H1 (cell line): Measurements from ENCODE around the gene HENMT1. TPM values are rescaled to one million over a fixed set of nuclear protein-coding genes. Genes with fewer than 3 reads are reported as not detected.

ENCODE experiments used
- CTCF ChIA-PET: fragments of 300-600 bp; sonication (Branson Sonifier 250); formaldehyde crosslinking; loops from one replicate; lab custom pipeline; 2021; ENCODE audit not compliant: partially characterized antibody; lab: Charles Lee
- POLR2A ChIA-PET: fragments of 300-600 bp; sonication (Branson Sonifier 250); formaldehyde crosslinking; loops from one replicate; lab custom pipeline; 2021; ENCODE audit warnings: inconsistent platforms; ENCODE audit not compliant: partially characterized antibody; lab: Charles Lee
- DNase-seq, 2 experiments: peaks; one replicate each; pipeline versions ENCODE4 v3.0.0 to v3.0.0-alpha.2; 2010 to 2022; ENCODE audit warnings: low spot score in 2 of 2, low read depth in 1 of 2, mixed read lengths in 1 of 2
- FAIRE-seq: peaks from 2 replicates; lab custom pipeline; 2011; peaks lifted over from hg19 to GRCh38; lab: Jason Lieb, UNC
- H2AFZ ChIP-seq: 2 replicates; pipeline ENCODE4 v1.8.1; 2012; ENCODE audit warnings: low read length, inconsistent platforms
- H2AK5ac ChIP-seq: 2 replicates; pipeline ENCODE4 v1.6.1; 2013; ENCODE audit warnings: low read depth, low read length
- H2BK120ac ChIP-seq: replicated peaks from 2 replicates; pipeline ENCODE3; 2013; ENCODE audit warnings: low read depth, low read length, inconsistent platforms
- H2BK12ac ChIP-seq: 2 replicates; pipeline ENCODE4 v1.6.1; 2013; ENCODE audit warnings: low read depth, low read length
- H2BK15ac ChIP-seq: 2 replicates; pipeline ENCODE4 v1.6.1; 2013; ENCODE audit warnings: low read length
- H2BK20ac ChIP-seq: 2 replicates; pipeline ENCODE4 v1.6.1; 2013; ENCODE audit warnings: low read length
- H2BK5ac ChIP-seq: 2 replicates; pipeline ENCODE4 v1.6.1; 2013; ENCODE audit warnings: low read depth, low read length
- H3K14ac ChIP-seq: 2 replicates; pipeline ENCODE4 v1.6.1; 2013; ENCODE audit warnings: inconsistent platforms; ENCODE audit not compliant: insufficient read length
- H3K18ac ChIP-seq: 2 replicates; pipeline ENCODE4 v1.6.1; 2013; ENCODE audit warnings: low read length; ENCODE audit errors: extremely low read depth
- H3K23ac ChIP-seq: 2 replicates; pipeline ENCODE4 v1.6.1; 2013; ENCODE audit warnings: inconsistent platforms; ENCODE audit not compliant: insufficient read length
- H3K23me2 ChIP-seq: 2 replicates; pipeline ENCODE4 v1.6.1; 2013; ENCODE audit warnings: low read depth, low read length
- H3K27ac ChIP-seq: 2 replicates; pipeline ENCODE4 v1.6.1; 2011; ENCODE audit warnings: low read depth, low read length, inconsistent platforms
- H3K27me3 ChIP-seq, 4 experiments: replicated peaks in 1 of 4; 1 replicate in 1 of 4; 2 replicates in 3 of 4; pipeline versions ENCODE4 v1.6.1 to v1.8.1; 2011 to 2013; ENCODE audit warnings: low read length in 3 of 4, mild to moderate bottlenecking in 3 of 4, inconsistent platforms in 2 of 4, mixed read lengths in 2 of 4, moderate library complexity in 1 of 4; ENCODE audit not compliant: control insufficient read depth in 3 of 4, insufficient read depth in 3 of 4; ENCODE audit errors: extremely low read depth in 1 of 4
- H3K36me3 ChIP-seq, 4 experiments: 2 replicates each; pipeline versions ENCODE4 v1.6.1 to v1.8.1; 2011 to 2013; ENCODE audit warnings: mild to moderate bottlenecking in 4 of 4, low read length in 3 of 4, moderate library complexity in 2 of 4, control low read depth in 1 of 4, inconsistent platforms in 1 of 4; ENCODE audit not compliant: insufficient read depth in 4 of 4, control insufficient read depth in 2 of 4
- H3K4ac ChIP-seq: replicated peaks from 2 replicates; pipeline ENCODE3; 2013; ENCODE audit warnings: low read length, low read depth, mixed read lengths, inconsistent platforms; ENCODE audit not compliant: insufficient read length
- H3K4me1 ChIP-seq, 4 experiments: replicated peaks in 1 of 4; 1 replicate in 1 of 4; 2 replicates in 3 of 4; pipeline versions ENCODE4 v1.6.1 to v1.8.1; 2011 to 2013; ENCODE audit warnings: low read length in 3 of 4, inconsistent platforms in 2 of 4, mixed read lengths in 1 of 4; ENCODE audit not compliant: insufficient read depth in 4 of 4, control insufficient read depth in 3 of 4
- H3K4me2 ChIP-seq, 2 experiments: 2 replicates each; pipeline versions ENCODE4 v1.6.1 to v1.8.1; 2011 to 2013; ENCODE audit warnings: low read depth in 2 of 2, low read length in 2 of 2, control low read depth in 1 of 2, inconsistent platforms in 1 of 2, mild to moderate bottlenecking in 1 of 2; ENCODE audit not compliant: insufficient read depth in 1 of 2
- H3K4me3 ChIP-seq, 4 experiments: fragments of 200-600, 300-600 bp in 1 of 4; sonication (generic), shearing (Covaris generic), sonication (Bioruptor Twin) in 1 of 4; 2 replicates each; pipeline versions ENCODE4 v1.5.1 to v1.8.1; 2011 to 2016; ENCODE audit warnings: low read length in 4 of 4, low read depth in 3 of 4, control low read depth in 2 of 4, inconsistent platforms in 2 of 4, mild to moderate bottlenecking in 2 of 4, mixed read lengths in 1 of 4, moderate library complexity in 1 of 4; ENCODE audit not compliant: insufficient read depth in 2 of 4; ENCODE audit errors: extremely low read depth in 1 of 4
- H3K56ac ChIP-seq: replicated peaks from 2 replicates; pipeline ENCODE3; 2013; ENCODE audit warnings: low read depth, mild to moderate bottlenecking, mixed read lengths, low read length, inconsistent platforms; ENCODE audit not compliant: insufficient read length
- H3K79me1 ChIP-seq: 2 replicates; pipeline ENCODE4 v1.6.1; 2013; ENCODE audit warnings: low read depth, low read length, control low read depth
- H3K79me2 ChIP-seq, 2 experiments: 2 replicates each; pipeline versions ENCODE4 v1.6.1 to v1.8.1; 2012 to 2013; ENCODE audit warnings: low read length in 2 of 2, mild to moderate bottlenecking in 2 of 2, inconsistent platforms in 1 of 2; ENCODE audit not compliant: insufficient read depth in 2 of 2, control insufficient read depth in 1 of 2
- H3K9ac ChIP-seq, 4 experiments: replicated peaks in 1 of 4; 1 replicate in 1 of 4; 2 replicates in 3 of 4; pipeline versions ENCODE4 v1.6.1 to v1.8.1; 2011 to 2013; ENCODE audit warnings: low read depth in 3 of 4, low read length in 3 of 4, control low read depth in 2 of 4, mild to moderate bottlenecking in 2 of 4, moderate library complexity in 2 of 4, inconsistent platforms in 1 of 4; ENCODE audit errors: extremely low read depth in 1 of 4
- H3K9me3 ChIP-seq, 2 experiments: 2 replicates each; pipeline versions ENCODE4 v1.6.1 to v1.8.1; 2012 to 2013; ENCODE audit warnings: mild to moderate bottlenecking in 2 of 2, moderate library complexity in 2 of 2, control low read depth in 1 of 2, inconsistent platforms in 1 of 2, low read depth in 1 of 2, low read length in 1 of 2, mixed read lengths in 1 of 2; ENCODE audit not compliant: insufficient read depth in 2 of 2
- H4K20me1 ChIP-seq, 2 experiments: replicated peaks in 1 of 2; 2 replicates each; pipeline versions ENCODE3 to v1.8.1; 2011 to 2013; ENCODE audit warnings: inconsistent platforms in 2 of 2, low read length in 2 of 2, mild to moderate bottlenecking in 1 of 2; ENCODE audit not compliant: insufficient read depth in 2 of 2, control insufficient read depth in 1 of 2
- H4K5ac ChIP-seq: 2 replicates; pipeline ENCODE4 v1.6.1; 2013; ENCODE audit warnings: low read length, low read depth, mixed read lengths, inconsistent platforms; ENCODE audit not compliant: insufficient read length
- H4K8ac ChIP-seq: 2 replicates; pipeline ENCODE4 v1.8.0; 2013; ENCODE audit warnings: mild to moderate bottlenecking, moderate library complexity, low read length, inconsistent platforms; ENCODE audit not compliant: insufficient read depth; ENCODE audit errors: extremely low read depth
- H4K91ac ChIP-seq: replicated peaks from 2 replicates; pipeline ENCODE3; 2013; ENCODE audit warnings: low read length, mixed read lengths, inconsistent platforms; ENCODE audit not compliant: insufficient read length
- CBX5 ChIP-seq: fragments of 300-800, 300-1000 bp; sonication (generic); IDR thresholded peaks from 2 replicates; pipeline ENCODE4 v1.7.1; 2016; ENCODE audit warnings: antibody characterized with exemption, low read length, low read depth
- CBX8 ChIP-seq: fragments of 300-800, 300-1000 bp; sonication (generic); IDR thresholded peaks from 2 replicates; pipeline ENCODE4 v1.7.1; 2016; ENCODE audit warnings: low read depth, low read length, borderline replicate concordance
- CHD1 ChIP-seq: IDR thresholded peaks from 2 replicates; pipeline ENCODE4 v1.6.1; 2012; ENCODE audit warnings: low read depth, low read length, improper control_type of control experiment
- CHD2 ChIP-seq: IDR thresholded peaks from 2 replicates; pipeline ENCODE4 v1.6.1; 2012; ENCODE audit warnings: low read length, improper control_type of control experiment
- HDAC6 ChIP-seq: IDR thresholded peaks from one replicate; pipeline ENCODE4 v1.7.1; 2012; ENCODE audit warnings: low read depth, mild to moderate bottlenecking, inconsistent platforms, low read length, moderate library complexity
- RXRA ChIP-seq: IDR thresholded peaks from 2 replicates; pipeline ENCODE4 v1.6.1; 2011; ENCODE audit warnings: low read depth, mild to moderate bottlenecking, low read length, moderate library complexity; ENCODE audit not compliant: insufficient read depth
- SP1 ChIP-seq: IDR thresholded peaks from 2 replicates; pipeline ENCODE4 v1.6.1; 2011; ENCODE audit warnings: low read depth, low read length
- YY1 ChIP-seq: IDR thresholded peaks from 2 replicates; pipeline ENCODE4 v1.6.1; 2011; ENCODE audit warnings: low read depth, mild to moderate bottlenecking, low read length
- WGBS, 2 experiments: shearing (Covaris generic) in 1 of 2; methylation state at CpG; one replicate each; pipeline versions ENCODE4 v1.1.6 to v1.1.7; 2013 to 2015; ENCODE audit warnings: low lambda C conversion rate in 2 of 2, mixed read lengths in 2 of 2, inconsistent platforms in 1 of 2, low coverage in 1 of 2, missing lambda C conversion rate in 1 of 2; ENCODE audit not compliant: insufficient replicate concordance in 2 of 2, insufficient coverage in 1 of 2, insufficient read length in 1 of 2; ENCODE audit errors: extremely low coverage in 1 of 2, missing lambda C conversion rate in 1 of 2; 5-methylcytosine and 5-hydroxymethylcytosine counted together
- polyA plus RNA-seq, 7 experiments: library from polyadenylated mRNA; depleted of rRNA in 3 of 7; stranded (reverse) in 5 of 7; unstranded in 2 of 7; fragments of >200 nt in 5 of 7; fragments of 200-250 nt in 2 of 7; gene quantifications; 1 replicate in 5 of 7; 2 replicates in 1 of 7; 4 replicates in 1 of 7; pipeline versions ENCODE4 v1.2.1 to v1.2.3, GENCODE V29; 2011 to 2013; ENCODE audit warnings: missing spikeins in 2 of 7, mixed read lengths in 2 of 7
- total RNA-seq: library from RNA; stranded (reverse); fragmentation: NEBNext Ultra II Directional; extraction: Animal tissue kit (Norgen Biotek cat#: 25700); gene quantifications from 2 replicates; pipeline ENCODE4 v1.2.1, GENCODE V29; 2021
- TF ChIP-seq, protein P1 (sequence below), 3 experiments: IDR thresholded peaks; 1 replicate in 2 of 3; 2 replicates in 1 of 3; pipeline versions ENCODE4 v1.5.1 to v1.6.1; 2011; ENCODE audit warnings: low read length in 3 of 3, mild to moderate bottlenecking in 3 of 3, inconsistent platforms in 2 of 3, low read depth in 1 of 3, moderate library complexity in 1 of 3; ENCODE audit not compliant: insufficient read depth in 1 of 3; ENCODE audit errors: control extremely low read depth in 1 of 3
- TF ChIP-seq, protein P2 (sequence below): IDR thresholded peaks from 2 replicates; pipeline ENCODE4 v1.6.1; 2011; ENCODE audit warnings: low read length, improper control_type of control experiment

The HENMT1 gene
- total and polyA plus RNA-seq, 2 of the 8 experiments (the other 6 are each of a cell fraction or from before 2014, with no cell fraction given), result 2.9 to 5.6 TPM

DNA sequence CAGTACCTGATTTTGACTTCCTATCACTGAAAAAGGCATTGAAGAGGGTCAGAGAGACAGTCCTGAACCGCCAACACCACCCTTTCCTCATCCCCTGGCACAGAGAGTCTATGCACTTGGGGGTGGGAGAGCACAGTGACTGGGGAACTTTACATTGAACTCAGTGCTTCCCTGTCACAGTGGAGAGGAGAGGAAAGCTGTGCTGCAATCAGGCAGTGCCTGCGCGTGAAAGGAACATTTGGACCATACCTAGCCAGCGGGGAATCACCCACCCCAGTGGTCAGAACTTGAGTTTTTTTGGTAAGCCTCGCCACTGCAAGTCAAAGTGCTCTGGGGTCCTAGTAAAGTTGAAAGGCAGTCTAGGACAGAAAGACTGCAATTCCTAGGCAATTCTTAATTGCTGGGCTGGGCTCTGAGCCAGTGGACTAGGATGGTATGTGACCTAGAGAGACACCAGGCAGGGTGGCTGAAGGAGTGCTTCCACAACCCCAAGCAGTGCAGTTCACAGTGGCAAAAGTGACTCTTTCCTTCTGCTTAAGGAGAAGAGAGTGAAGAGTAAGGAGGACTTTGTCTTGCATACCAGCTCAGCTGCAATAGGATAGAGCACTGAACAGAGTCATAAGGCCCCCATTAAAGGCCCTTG is 9.4 kb upstream of the HENMT1 start:
- no peak overlapping the region for H4K8ac ChIP-seq
- H3K79me2 ChIP-seq, result no peaks in the 10 kb centered on the region
- no peak overlapping the region for H2AK5ac ChIP-seq
- no peak overlapping the region for H2BK20ac ChIP-seq
- H4K91ac ChIP-seq, result no peak overlapping the region
- H3K23ac ChIP-seq, result no peak overlapping the region
- H3K56ac ChIP-seq, result no peak overlapping the region
- no peaks in the 10 kb centered on the region for H3K79me1 ChIP-seq
- H3K4me1 ChIP-seq, result no peaks in the 10 kb centered on the region
- no peak overlapping the region for H3K18ac ChIP-seq
- no peaks in the 10 kb centered on the region for H4K20me1 ChIP-seq
- no peak overlapping the region for H4K5ac ChIP-seq
- H3K4me2 ChIP-seq, result no peak overlapping the region
- no peak overlapping the region for H2BK120ac ChIP-seq
- no peak overlapping the region for H2BK15ac ChIP-seq
- no peaks in the 10 kb centered on the region for H3K27me3 ChIP-seq
- no peak overlapping the region for H3K9ac ChIP-seq
- H3K23me2 ChIP-seq, result no peaks in the 10 kb centered on the region
- no peak overlapping the region for H2BK5ac ChIP-seq
- ChIA-PET POLR2A (interaction anchor here (1.5 to 2.3 kb wide), 2 partner anchors 9 to 12 kb away, joined by 4 to 13 read pairs; partner anchors contain the start of gene HENMT1), CTCF (interaction anchor here (0.6 kb wide), 1 partner anchor 49 kb away, joined by 3 read pairs; no protein-coding TSS in a partner anchor)
- no peak overlapping the region for H2BK12ac ChIP-seq
- no peak overlapping the region for H3K4ac ChIP-seq
- DNase-seq (no peak), FAIRE-seq (no peak)
- peaks cover 0 to 9% of the 10 kb centered on the region in 2 experiments; a peak in 1 of 4 replicates for H3K9me3 ChIP-seq
- H3K4me3 ChIP-seq, result no peak overlapping the region
- no peak overlapping the region for H2AFZ ChIP-seq
- H3K14ac ChIP-seq, result no peak overlapping the region
- WGBS, 2 experiments, result 84% methylated on average over 5 of the region's 5 CpGs; no CpG with 5 or more reads in 1 of the 2 experiments
- no peak overlapping the region for H3K27ac ChIP-seq
- H3K36me3 ChIP-seq, result no peaks in the 10 kb centered on the region
- TF ChIP-seq YY1 (no peak), CBX5 (no peak), CHD1 (no peak), RXRA (no peak), CHD2 (no peak), SP1 (no peak), HDAC6 (no peak), CBX8 (no peak)
- TF ChIP-seq, protein P1, sequence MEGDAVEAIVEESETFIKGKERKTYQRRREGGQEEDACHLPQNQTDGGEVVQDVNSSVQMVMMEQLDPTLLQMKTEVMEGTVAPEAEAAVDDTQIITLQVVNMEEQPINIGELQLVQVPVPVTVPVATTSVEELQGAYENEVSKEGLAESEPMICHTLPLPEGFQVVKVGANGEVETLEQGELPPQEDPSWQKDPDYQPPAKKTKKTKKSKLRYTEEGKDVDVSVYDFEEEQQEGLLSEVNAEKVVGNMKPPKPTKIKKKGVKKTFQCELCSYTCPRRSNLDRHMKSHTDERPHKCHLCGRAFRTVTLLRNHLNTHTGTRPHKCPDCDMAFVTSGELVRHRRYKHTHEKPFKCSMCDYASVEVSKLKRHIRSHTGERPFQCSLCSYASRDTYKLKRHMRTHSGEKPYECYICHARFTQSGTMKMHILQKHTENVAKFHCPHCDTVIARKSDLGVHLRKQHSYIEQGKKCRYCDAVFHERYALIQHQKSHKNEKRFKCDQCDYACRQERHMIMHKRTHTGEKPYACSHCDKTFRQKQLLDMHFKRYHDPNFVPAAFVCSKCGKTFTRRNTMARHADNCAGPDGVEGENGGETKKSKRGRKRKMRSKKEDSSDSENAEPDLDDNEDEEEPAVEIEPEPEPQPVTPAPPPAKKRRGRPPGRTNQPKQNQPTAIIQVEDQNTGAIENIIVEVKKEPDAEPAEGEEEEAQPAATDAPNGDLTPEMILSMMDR (IDR thresholded peaks at IDR 0.05; ENCODE audit: control extremely low read depth in 1 of 3, insufficient read depth in 1 of 3, low read depth in 1 of 3, low read length in 3 of 3), result no peak
- TF ChIP-seq, protein P2, sequence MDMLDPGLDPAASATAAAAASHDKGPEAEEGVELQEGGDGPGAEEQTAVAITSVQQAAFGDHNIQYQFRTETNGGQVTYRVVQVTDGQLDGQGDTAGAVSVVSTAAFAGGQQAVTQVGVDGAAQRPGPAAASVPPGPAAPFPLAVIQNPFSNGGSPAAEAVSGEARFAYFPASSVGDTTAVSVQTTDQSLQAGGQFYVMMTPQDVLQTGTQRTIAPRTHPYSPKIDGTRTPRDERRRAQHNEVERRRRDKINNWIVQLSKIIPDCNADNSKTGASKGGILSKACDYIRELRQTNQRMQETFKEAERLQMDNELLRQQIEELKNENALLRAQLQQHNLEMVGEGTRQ, result no peak
